HepG2 (cell line): ENCODE data around the gene DNM3. TPM values are rescaled to one million over a fixed set of nuclear protein-coding genes. Genes with fewer than 3 reads are reported as not detected.
A peak's percentile ranks its signal among the peaks of the same experiment; 100 is the strongest.

ENCODE experiments used
- ATAC-seq: fragments of 200-7000 bp; cut with Tn5 transposase; 3 replicates; pipeline ENCODE4 v1.9.1; 2020; ENCODE audit warnings: mild to moderate bottlenecking, moderate library complexity
- BruUV-seq: library from RNA; stranded (reverse); fragments of 400-500 nt; replicated peaks from 2 replicates; lab custom pipeline; 2021; lab: Mats Ljungman, UMichigan
- CTCF ChIA-PET: fragments of 300-600 bp; formaldehyde crosslinking; extraction: SDS; loops from one replicate; lab custom pipeline; 2021; ENCODE audit warnings: low total read pairs, inconsistent platforms, low intra/inter-chr PET ratio; lab: Yijun Ruan, JAX
- POLR2A ChIA-PET: fragments of 350-600 bp; sonication (Branson Sonifier 250); formaldehyde crosslinking; loops from one replicate; lab custom pipeline; 2020; ENCODE audit warnings: antibody characterized with exemption, inconsistent platforms; lab: Yijun Ruan, JAX
- DNase-seq: peaks from one replicate; pipeline ENCODE4 v3.0.0-alpha.2; 2015; ENCODE audit warnings: low spot score
- FAIRE-seq: peaks from 3 replicates; lab custom pipeline; 2011; peaks lifted over from hg19 to GRCh38; lab: Jason Lieb, UNC
- H2AFZ ChIP-seq: one replicate; pipeline ENCODE4 v1.6.1; 2011; ENCODE audit warnings: low read length, inconsistent platforms
- H3K27ac ChIP-seq: fragments of 300-600 bp; 3 replicates; pipeline ENCODE4 v1.8.0; 2011; ENCODE audit warnings: mixed run types, mild to moderate bottlenecking, mixed read lengths, low read length, inconsistent platforms; ENCODE audit not compliant: insufficient read depth; ENCODE audit errors: extremely low read length
- H3K27me3 ChIP-seq, 2 experiments: fragments of 200-600 bp in 1 of 2; 2 replicates in 1 of 2; 3 replicates in 1 of 2; pipeline versions ENCODE4 v1.6.0 to v1.8.0; 2011; ENCODE audit warnings: low read length in 2 of 2, mild to moderate bottlenecking in 2 of 2, moderate library complexity in 2 of 2, inconsistent platforms in 1 of 2; ENCODE audit not compliant: insufficient read depth in 2 of 2, control insufficient read depth in 1 of 2
- H3K36me3 ChIP-seq, 2 experiments: fragments of 200-600 bp in 1 of 2; replicated peaks in 1 of 2; 2 replicates in 1 of 2; 3 replicates in 1 of 2; pipeline versions ENCODE4 v1.5.1 to v1.8.0; 2011; ENCODE audit warnings: low read length in 2 of 2, inconsistent platforms in 1 of 2; ENCODE audit not compliant: insufficient read depth in 2 of 2, control insufficient read depth in 1 of 2
- H3K4me1 ChIP-seq: 2 replicates; pipeline ENCODE4 v1.5.1; 2012; ENCODE audit warnings: low read length, inconsistent platforms; ENCODE audit not compliant: insufficient read depth
- H3K4me2 ChIP-seq: 2 replicates; pipeline ENCODE4 v1.6.0; 2011; ENCODE audit warnings: low read depth, low read length, inconsistent platforms
- H3K4me3 ChIP-seq, 3 experiments: fragments of 200-600 bp in 1 of 3; sonication (generic), shearing (Covaris generic) in 1 of 3; replicated peaks in 1 of 3; 2 replicates each; pipeline ENCODE4 v1.5.1; 2011 to 2016; ENCODE audit warnings: low read length in 3 of 3, inconsistent platforms in 2 of 3, low read depth in 2 of 3, mild to moderate bottlenecking in 2 of 3, control low read depth in 1 of 3, mixed read lengths in 1 of 3; ENCODE audit not compliant: insufficient read depth in 1 of 3
- H3K79me2 ChIP-seq: one replicate; pipeline ENCODE4 v1.6.1; 2011; ENCODE audit warnings: low read length, inconsistent platforms; ENCODE audit not compliant: insufficient read depth
- H3K9ac ChIP-seq: 2 replicates; pipeline ENCODE4 v1.6.0; 2011; ENCODE audit warnings: mild to moderate bottlenecking, low read depth, low read length, inconsistent platforms; ENCODE audit not compliant: insufficient read depth
- H3K9me3 ChIP-seq: 2 replicates; pipeline ENCODE4 v1.5.1; 2012; ENCODE audit warnings: mild to moderate bottlenecking, low read length
- H4K20me1 ChIP-seq: 2 replicates; pipeline ENCODE4 v1.6.0; 2011; ENCODE audit warnings: inconsistent platforms, mild to moderate bottlenecking, low read length, moderate library complexity; ENCODE audit not compliant: insufficient read depth
- CEBPG ChIP-seq: IDR thresholded peaks from 2 replicates; pipeline ENCODE4 v1.6.1; 2016
- DMAP1 ChIP-seq: IDR thresholded peaks from 2 replicates; pipeline ENCODE4 v1.6.1; 2016
- SALL2 ChIP-seq: sonication (generic); formaldehyde crosslinking; IDR thresholded peaks from 2 replicates; pipeline ENCODE4 v1.8.1; 2023; ENCODE audit warnings: mild to moderate bottlenecking, missing genetic modification reagents, inconsistent platforms
- ZBTB7B ChIP-seq: sonication (generic); formaldehyde crosslinking; IDR thresholded peaks from 2 replicates; pipeline ENCODE4 v1.4.0; 2020; ENCODE audit warnings: missing genetic modification reagents
- ZNF430 ChIP-seq: sonication (generic); formaldehyde crosslinking; IDR thresholded peaks from 2 replicates; pipeline ENCODE4 v1.9.0; 2021; ENCODE audit warnings: mild to moderate bottlenecking, missing genetic modification reagents
- WGBS: methylation state at CpG from one replicate; pipeline ENCODE4 v1.1.6; 2017; ENCODE audit warnings: low lambda C conversion rate; 5-methylcytosine and 5-hydroxymethylcytosine counted together
- in situ Hi-C: cut with HindIII; loops from 2 replicates; pipeline ENCODE4 v1.10.0; 2017; ENCODE audit warnings: low pct_unique_long_range_greater_than_20kb; ENCODE audit not compliant: extremely low pct_ligation_motif_present
- intact Hi-C: fragments of 100-400 bp; cut with micrococcal nuclease; formaldehyde crosslinking; loops from one replicate; pipeline ENCODE4 v1.10.0; 2022; ENCODE audit not compliant: unreplicated experiment
- polyA plus RNA-seq, 8 experiments: library from polyadenylated mRNA; depleted of rRNA in 3 of 8; stranded (reverse) in 7 of 8; unstranded in 1 of 8; fragments of >200 nt; fragmentation: Illumina TruSeq in 4 of 8; extraction: Trizol in 4 of 8; gene quantifications; 2 replicates each; pipeline versions ENCODE4 v1.2.1 to v1.2.3, GENCODE V29; 2011 to 2016; ENCODE audit warnings: low read depth in 4 of 8, missing spikeins in 1 of 8, mixed read lengths in 1 of 8; ENCODE audit not compliant: insufficient read depth in 1 of 8
- total RNA-seq, 5 experiments: library from RNA; depleted of rRNA; stranded (reverse); fragments of >200 nt; fragmentation: Illumina TruSeq; extraction: Trizol; gene quantifications; 2 replicates each; pipeline ENCODE4 v1.2.3, GENCODE V29; 2016; ENCODE audit warnings: low read depth in 1 of 5
- TF ChIP-seq, protein P1 (sequence below), 2 experiments: sonication (generic) in 1 of 2; formaldehyde crosslinking in 1 of 2; IDR thresholded peaks; 2 replicates each; pipeline versions ENCODE4 v1.5.1 to v1.6.1; 2011 to 2020; ENCODE audit warnings: borderline replicate concordance in 1 of 2, low read depth in 1 of 2, low read length in 1 of 2, mild to moderate bottlenecking in 1 of 2, missing genetic modification reagents in 1 of 2, moderate library complexity in 1 of 2
- TF ChIP-seq, protein P2 (sequence below): sonication (generic); formaldehyde crosslinking; IDR thresholded peaks from 2 replicates; pipeline ENCODE4; 2020; ENCODE audit warnings: missing genetic modification reagents, mild to moderate bottlenecking, borderline replicate concordance
- TF ChIP-seq, protein P3 (sequence below): sonication (generic); formaldehyde crosslinking; conservative IDR thresholded peaks from 2 replicates; pipeline ENCODE4 v1.8.0; 2022; ENCODE audit warnings: missing genetic modification reagents
- TF ChIP-seq, protein P4 (sequence below): sonication (generic); formaldehyde crosslinking; IDR thresholded peaks from 2 replicates; pipeline ENCODE4 v1.4.0; 2020; ENCODE audit warnings: missing genetic modification reagents

DNM3 gene
- total and polyA plus RNA-seq, 2 of the 13 experiments (the other 11 are each of a cell fraction or from before 2014, with no cell fraction given): 0.05 TPM; not detected in 1

DNA sequence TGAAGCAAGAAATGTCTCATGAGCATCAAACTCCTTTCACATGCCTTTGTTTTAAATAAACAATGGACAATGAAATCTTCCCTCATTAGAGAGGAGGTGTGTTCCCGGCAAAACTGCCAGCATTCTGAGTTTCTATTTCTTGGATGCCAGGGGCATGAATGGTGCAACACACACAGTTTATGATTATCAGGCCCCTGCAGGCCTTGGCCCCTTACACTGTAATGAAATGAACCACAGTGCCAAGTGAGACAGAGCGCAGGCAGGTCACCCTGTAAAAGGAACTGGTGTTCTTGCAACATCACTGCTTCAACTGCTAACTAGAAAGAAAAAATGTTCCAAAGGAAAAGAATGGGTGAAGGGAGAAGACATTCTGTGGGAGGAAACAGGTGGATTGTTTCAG lies 606.3 kb downstream of the DNM3 start:
- no peak overlapping the region for H2AFZ ChIP-seq
- H3K27ac ChIP-seq: no peak overlapping the region
- intact Hi-C loops (no loop called here), in situ Hi-C loops (no loop called here)
- DNase-seq (no peak), FAIRE-seq (no peak), ATAC-seq (no peak)
- CTCF ChIA-PET: no interaction called here
- H3K79me2 ChIP-seq: peaks cover 7% of the 10 kb centered on the region
- H3K4me1 ChIP-seq: peaks cover 65% of the 10 kb centered on the region
- 49% methylated on average over 2 of the region's 2 CpGs for WGBS
- POLR2A ChIA-PET: interaction anchor here (1.4 to 4.0 kb wide), 2 partner anchors 21 to 1029 kb away, joined by 4 to 99 read pairs; partner anchors contain the start of gene PRDX6
- no peaks in the 10 kb centered on the region; a peak in 1 of 5 replicates for H3K27me3 ChIP-seq
- no peak overlapping the region for H3K4me3 ChIP-seq
- H4K20me1 ChIP-seq: no peaks in the 10 kb centered on the region
- H3K4me2 ChIP-seq: no peak overlapping the region; the same call in 1 of the 2 replicates
- no peaks in the 10 kb centered on the region for H3K36me3 ChIP-seq
- no TSS peak for BruUV-seq
- no peaks in the 10 kb centered on the region for H3K9me3 ChIP-seq
- H3K9ac ChIP-seq: no peak overlapping the region
- TF ChIP-seq CEBPG (CRISPR knock-in tag): 0 out of 2 replicates have a peak, but pooled peaks have one; percentile 8
- TF ChIP-seq, protein P1, sequence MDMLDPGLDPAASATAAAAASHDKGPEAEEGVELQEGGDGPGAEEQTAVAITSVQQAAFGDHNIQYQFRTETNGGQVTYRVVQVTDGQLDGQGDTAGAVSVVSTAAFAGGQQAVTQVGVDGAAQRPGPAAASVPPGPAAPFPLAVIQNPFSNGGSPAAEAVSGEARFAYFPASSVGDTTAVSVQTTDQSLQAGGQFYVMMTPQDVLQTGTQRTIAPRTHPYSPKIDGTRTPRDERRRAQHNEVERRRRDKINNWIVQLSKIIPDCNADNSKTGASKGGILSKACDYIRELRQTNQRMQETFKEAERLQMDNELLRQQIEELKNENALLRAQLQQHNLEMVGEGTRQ (IDR thresholded peaks at IDR 0.05; ENCODE audit: low read depth, low read length): no peak
- TF ChIP-seq, protein P1 (CRISPR knock-in tag; IDR thresholded peaks at IDR 0.05; ENCODE audit: borderline replicate concordance): no peak

DNA sequence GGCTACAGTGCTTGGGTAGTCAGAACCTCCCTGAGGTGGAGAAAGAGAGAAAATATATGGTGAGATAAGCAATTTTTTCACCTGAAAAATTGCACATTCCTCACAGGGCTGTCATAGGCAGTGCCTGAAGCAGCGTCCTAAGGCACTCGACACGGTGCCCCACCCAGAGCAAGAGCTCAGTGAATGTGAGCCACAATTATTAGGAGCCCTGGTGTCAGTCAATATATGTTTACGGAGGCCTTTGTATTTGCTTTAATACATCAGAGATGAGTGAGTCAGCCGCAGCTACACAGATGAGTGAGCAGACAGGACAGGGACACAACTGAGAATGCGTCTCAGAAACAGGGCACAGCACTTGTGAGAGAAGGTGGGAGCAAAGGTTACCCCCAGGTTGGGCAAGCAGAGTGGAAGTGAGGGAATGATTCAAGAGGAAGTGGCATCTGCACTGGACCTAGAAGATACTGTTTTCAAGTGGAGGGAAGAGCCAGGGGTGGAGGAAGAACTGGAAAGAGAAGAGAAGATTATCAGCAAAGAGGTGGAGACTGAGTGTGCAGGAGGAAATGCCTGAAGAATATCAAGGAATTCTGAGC lies 607.8 kb downstream of the DNM3 start:
- H3K9ac ChIP-seq: peak overlapping the region; percentile 87
- in situ Hi-C loops (no loop called here), intact Hi-C loops (no loop called here)
- H3K27me3 ChIP-seq: no peaks in the 10 kb centered on the region; a peak in 1 of 5 replicates
- peak; percentile 92 for DNase-seq
- CTCF ChIA-PET: interaction anchor here (0.9 to 1.5 kb wide), 3 partner anchors 21 to 271 kb away, joined by 3 to 7 read pairs (median 5); partner anchors contain the start of gene SUCO
- BruUV-seq: no TSS peak
- peak; percentile 12 for FAIRE-seq
- peak; percentile 63 for ATAC-seq
- H3K27ac ChIP-seq: peak overlapping the region; percentile 84
- H3K4me3 ChIP-seq: peak overlapping the region; percentile 65 to 85 (median 70)
- no peaks in the 10 kb centered on the region for H3K79me2 ChIP-seq
- peaks cover 72% of the 10 kb centered on the region for H3K4me1 ChIP-seq
- H3K36me3 ChIP-seq: no peaks in the 10 kb centered on the region
- peak overlapping the region; percentile 97 for H3K4me2 ChIP-seq
- peak overlapping the region; percentile 84 for H2AFZ ChIP-seq
- H3K9me3 ChIP-seq: no peaks in the 10 kb centered on the region
- 2% methylated on average over 6 of the region's 6 CpGs for WGBS
- POLR2A ChIA-PET: interaction anchor here (0.7 to 4.3 kb wide), 20 partner anchors 9 to 1028 kb away, joined by 3 to 99 read pairs (median 4); partner anchors contain the start of genes PRDX6 and SUCO
- H4K20me1 ChIP-seq: no peaks in the 10 kb centered on the region
- TF ChIP-seq, protein P2, sequence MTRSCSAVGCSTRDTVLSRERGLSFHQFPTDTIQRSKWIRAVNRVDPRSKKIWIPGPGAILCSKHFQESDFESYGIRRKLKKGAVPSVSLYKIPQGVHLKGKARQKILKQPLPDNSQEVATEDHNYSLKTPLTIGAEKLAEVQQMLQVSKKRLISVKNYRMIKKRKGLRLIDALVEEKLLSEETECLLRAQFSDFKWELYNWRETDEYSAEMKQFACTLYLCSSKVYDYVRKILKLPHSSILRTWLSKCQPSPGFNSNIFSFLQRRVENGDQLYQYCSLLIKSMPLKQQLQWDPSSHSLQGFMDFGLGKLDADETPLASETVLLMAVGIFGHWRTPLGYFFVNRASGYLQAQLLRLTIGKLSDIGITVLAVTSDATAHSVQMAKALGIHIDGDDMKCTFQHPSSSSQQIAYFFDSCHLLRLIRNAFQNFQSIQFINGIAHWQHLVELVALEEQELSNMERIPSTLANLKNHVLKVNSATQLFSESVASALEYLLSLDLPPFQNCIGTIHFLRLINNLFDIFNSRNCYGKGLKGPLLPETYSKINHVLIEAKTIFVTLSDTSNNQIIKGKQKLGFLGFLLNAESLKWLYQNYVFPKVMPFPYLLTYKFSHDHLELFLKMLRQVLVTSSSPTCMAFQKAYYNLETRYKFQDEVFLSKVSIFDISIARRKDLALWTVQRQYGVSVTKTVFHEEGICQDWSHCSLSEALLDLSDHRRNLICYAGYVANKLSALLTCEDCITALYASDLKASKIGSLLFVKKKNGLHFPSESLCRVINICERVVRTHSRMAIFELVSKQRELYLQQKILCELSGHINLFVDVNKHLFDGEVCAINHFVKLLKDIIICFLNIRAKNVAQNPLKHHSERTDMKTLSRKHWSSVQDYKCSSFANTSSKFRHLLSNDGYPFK (CRISPR knock-in tag): no peak
- TF ChIP-seq ZNF430 (CRISPR knock-in tag) (no peak), SALL2 (CRISPR knock-in tag) (no peak), DMAP1 (CRISPR knock-in tag) (peak; percentile 44; the same call in 1 of the 2 replicates), ZBTB7B (CRISPR knock-in tag) (no peak)
- TF ChIP-seq, protein P3, sequence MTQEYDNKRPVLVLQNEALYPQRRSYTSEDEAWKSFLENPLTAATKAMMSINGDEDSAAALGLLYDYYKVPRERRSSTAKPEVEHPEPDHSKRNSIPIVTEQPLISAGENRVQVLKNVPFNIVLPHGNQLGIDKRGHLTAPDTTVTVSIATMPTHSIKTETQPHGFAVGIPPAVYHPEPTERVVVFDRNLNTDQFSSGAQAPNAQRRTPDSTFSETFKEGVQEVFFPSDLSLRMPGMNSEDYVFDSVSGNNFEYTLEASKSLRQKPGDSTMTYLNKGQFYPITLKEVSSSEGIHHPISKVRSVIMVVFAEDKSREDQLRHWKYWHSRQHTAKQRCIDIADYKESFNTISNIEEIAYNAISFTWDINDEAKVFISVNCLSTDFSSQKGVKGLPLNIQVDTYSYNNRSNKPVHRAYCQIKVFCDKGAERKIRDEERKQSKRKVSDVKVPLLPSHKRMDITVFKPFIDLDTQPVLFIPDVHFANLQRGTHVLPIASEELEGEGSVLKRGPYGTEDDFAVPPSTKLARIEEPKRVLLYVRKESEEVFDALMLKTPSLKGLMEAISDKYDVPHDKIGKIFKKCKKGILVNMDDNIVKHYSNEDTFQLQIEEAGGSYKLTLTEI (CRISPR knock-in tag): no peak
- TF ChIP-seq, protein P4, sequence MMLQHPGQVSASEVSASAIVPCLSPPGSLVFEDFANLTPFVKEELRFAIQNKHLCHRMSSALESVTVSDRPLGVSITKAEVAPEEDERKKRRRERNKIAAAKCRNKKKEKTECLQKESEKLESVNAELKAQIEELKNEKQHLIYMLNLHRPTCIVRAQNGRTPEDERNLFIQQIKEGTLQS (CRISPR knock-in tag): peak; percentile 71; the same call in 1 of the 2 replicates
